Thyroid gland (tissue), 4 donors: ENCODE data around the gene ULK4.

Experiments
- CTCF ChIP-seq, 6 experiments: fragments of 200-600 bp in 3 of 6; fragments of 450-650 bp in 3 of 6; sonication (generic) in 3 of 6; IDR thresholded peaks; one replicate each; pipeline ENCODE4 v1.5.1; 2016 to 2019; ENCODE audit warnings: antibody characterized with exemption in 6 of 6, mild to moderate bottlenecking in 2 of 6, inconsistent platforms in 1 of 6, moderate library complexity in 1 of 6
- POLR2A ChIP-seq, 2 donors: fragments of 450-650 bp; IDR thresholded peaks; one replicate each; pipeline ENCODE4 v1.6.1; 2017; ENCODE audit warnings: antibody characterized with exemption in 2 of 2, mild to moderate bottlenecking in 2 of 2, moderate library complexity in 1 of 2

- no peak for TF ChIP-seq CTCF (IDR thresholded peaks at IDR 0.05)
- TF ChIP-seq POLR2A (IDR thresholded peaks at IDR 0.05) = no peak
Measured at GRCh38 chr3:41489231-41489630, 472.7 kb downstream of the ULK4 start.
